ENCODE results near the gene B4GALT2. TPM values are rescaled to one million over a fixed set of nuclear protein-coding genes. Genes with fewer than 3 reads are reported as not detected.

B4GALT2 gene
- total RNA-seq, 1 donor = 99.5 TPM

DNA sequence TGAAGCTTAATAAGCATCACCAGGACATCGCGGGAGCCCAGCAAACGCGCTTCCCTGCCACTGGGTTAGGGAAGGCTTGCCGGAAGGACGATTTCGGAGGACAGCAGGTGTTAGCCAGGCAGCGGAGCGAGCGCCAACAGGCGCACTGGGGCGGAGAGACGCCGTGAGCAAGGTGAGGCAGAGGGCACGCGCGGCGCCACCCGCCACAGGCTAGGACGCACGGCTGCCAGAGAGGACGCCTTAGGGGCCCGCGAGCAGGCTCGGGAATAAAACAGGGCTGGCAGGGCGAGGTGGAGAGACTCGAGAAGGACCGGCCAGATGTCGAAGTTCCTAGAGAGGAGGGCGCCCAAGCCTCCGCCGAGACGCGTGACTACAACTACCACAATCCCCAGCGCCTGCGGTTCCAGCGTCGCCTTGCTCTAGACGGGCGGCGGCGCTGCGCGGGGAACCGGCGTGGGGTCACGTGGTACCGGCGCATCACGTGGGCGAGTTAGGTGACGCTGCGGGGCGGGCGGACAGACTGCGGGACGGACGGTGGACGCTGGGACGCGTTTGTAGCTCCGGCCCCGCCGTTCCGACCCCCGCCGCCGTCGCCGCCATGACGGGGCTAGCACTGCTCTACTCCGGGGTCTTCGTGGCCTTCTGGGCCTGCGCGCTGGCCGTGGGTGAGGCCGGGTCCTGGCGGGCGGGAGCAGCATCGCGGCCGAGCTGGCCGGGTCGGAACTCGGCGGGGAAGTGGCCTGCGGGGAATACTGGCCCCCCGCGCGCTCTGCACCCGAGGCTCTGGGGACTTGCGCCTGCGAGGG is 4.4 kb upstream of the B4GALT2 start, which contains the start of gene ATP6V0B:
ATP6V0B (plus strand) TSS at position 518 of the 806 bp plus-strand sequence; CDS start at position 599, 81 bp downstream.
- H2AFZ ChIP-seq (ENCODE audit: low read length) = peak within 1 kb of the TSS; percentile 93
- peaks cover 42% of the 10 kb centered on the region for H3K4me1 ChIP-seq (ENCODE audit: insufficient read depth, low read length)
- H3K27ac ChIP-seq (ENCODE audit: low read depth, low read length) = peak within 1 kb of the TSS; percentile 79
- H3K36me3 ChIP-seq (ENCODE audit: insufficient read depth, low read length) = peaks cover 33% of the 10 kb centered on the region
- no peaks in the 10 kb centered on the region for H3K27me3 ChIP-seq (ENCODE audit: insufficient read depth, low read length)
- H3K4me2 ChIP-seq (ENCODE audit: insufficient read depth, low read length) = peak within 1 kb of the TSS; percentile 96
- peaks cover 27% of the 10 kb centered on the region for H4K20me1 ChIP-seq (ENCODE audit: insufficient read depth, low read length)
- H3K9me3 ChIP-seq (ENCODE audit: low read depth, low read length) = no peaks in the 10 kb centered on the region
- DNase-seq (ENCODE audit: insufficient read length, low spot score, missing footprints) = peak; percentile 100
- H3K4me3 ChIP-seq (ENCODE audit: insufficient read depth, low read length) = peak within 1 kb of the TSS; percentile 94
- H3K79me2 ChIP-seq (ENCODE audit: insufficient read depth, low read length) = peaks cover 62% of the 10 kb centered on the region
- TF ChIP-seq, protein P1, sequence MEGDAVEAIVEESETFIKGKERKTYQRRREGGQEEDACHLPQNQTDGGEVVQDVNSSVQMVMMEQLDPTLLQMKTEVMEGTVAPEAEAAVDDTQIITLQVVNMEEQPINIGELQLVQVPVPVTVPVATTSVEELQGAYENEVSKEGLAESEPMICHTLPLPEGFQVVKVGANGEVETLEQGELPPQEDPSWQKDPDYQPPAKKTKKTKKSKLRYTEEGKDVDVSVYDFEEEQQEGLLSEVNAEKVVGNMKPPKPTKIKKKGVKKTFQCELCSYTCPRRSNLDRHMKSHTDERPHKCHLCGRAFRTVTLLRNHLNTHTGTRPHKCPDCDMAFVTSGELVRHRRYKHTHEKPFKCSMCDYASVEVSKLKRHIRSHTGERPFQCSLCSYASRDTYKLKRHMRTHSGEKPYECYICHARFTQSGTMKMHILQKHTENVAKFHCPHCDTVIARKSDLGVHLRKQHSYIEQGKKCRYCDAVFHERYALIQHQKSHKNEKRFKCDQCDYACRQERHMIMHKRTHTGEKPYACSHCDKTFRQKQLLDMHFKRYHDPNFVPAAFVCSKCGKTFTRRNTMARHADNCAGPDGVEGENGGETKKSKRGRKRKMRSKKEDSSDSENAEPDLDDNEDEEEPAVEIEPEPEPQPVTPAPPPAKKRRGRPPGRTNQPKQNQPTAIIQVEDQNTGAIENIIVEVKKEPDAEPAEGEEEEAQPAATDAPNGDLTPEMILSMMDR (IDR thresholded peaks at IDR 0.05; ENCODE audit: extremely low read depth, low read depth, low read length) = no peak

DNA sequence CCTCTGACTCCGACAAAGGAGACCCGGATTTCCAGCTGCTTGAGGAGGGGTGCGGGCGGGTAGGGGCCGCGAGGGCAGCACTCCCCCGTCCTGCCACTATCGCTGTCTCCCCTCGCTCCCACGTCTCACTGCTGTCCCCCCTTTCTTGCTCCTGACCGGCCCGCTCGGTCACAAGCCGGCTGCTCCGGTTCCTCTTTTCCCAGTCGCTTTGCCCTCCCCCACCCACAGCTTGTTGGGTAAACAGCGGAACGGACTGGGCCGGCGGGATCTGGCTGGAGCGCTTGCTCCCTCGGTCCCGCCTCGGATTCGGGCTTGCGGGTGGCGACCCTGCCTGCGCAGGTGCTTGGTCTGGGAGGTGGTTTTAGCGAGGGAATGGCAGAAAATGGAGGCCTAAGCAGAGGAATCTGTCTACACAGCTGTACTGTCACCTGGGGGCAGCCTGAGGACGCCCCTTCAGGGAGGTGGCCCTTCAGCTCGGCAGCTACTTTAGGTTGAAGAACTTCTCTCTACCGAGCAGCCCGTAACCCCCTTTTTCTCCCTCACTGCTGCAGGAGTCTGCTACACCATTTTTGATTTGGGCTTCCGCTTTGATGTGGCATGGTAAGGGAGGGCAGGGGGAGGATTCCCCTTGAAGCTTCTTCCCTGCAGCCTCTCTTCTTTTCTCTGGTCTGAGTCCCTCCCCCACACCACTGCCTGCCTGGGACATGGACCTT is 3.6 kb upstream of the B4GALT2 start:
- Histone ChIP-seq H2AFZ (ENCODE audit: low read length) (peak overlapping the region; percentile 93), H3K9me3 (ENCODE audit: low read depth, low read length) (no peaks in the 10 kb centered on the region), H3K4me1 (ENCODE audit: insufficient read depth, low read length) (peaks cover 46% of the 10 kb centered on the region), H3K79me2 (ENCODE audit: insufficient read depth, low read length) (peaks cover 65% of the 10 kb centered on the region), H3K27ac (ENCODE audit: low read depth, low read length) (peak overlapping the region; percentile 79), H3K27me3 (ENCODE audit: insufficient read depth, low read length) (no peaks in the 10 kb centered on the region), H4K20me1 (ENCODE audit: insufficient read depth, low read length) (peaks cover 28% of the 10 kb centered on the region), H3K4me2 (ENCODE audit: insufficient read depth, low read length) (peak overlapping the region; percentile 96), H3K4me3 (ENCODE audit: insufficient read depth, low read length) (peak overlapping the region; percentile 94), H3K36me3 (ENCODE audit: insufficient read depth, low read length) (peaks cover 33% of the 10 kb centered on the region)
- DNase-seq (ENCODE audit: insufficient read length, low spot score, missing footprints) = peak; percentile 94
- TF ChIP-seq, protein P1 (IDR thresholded peaks at IDR 0.05; ENCODE audit: extremely low read depth, low read depth, low read length) = no peak

DNA sequence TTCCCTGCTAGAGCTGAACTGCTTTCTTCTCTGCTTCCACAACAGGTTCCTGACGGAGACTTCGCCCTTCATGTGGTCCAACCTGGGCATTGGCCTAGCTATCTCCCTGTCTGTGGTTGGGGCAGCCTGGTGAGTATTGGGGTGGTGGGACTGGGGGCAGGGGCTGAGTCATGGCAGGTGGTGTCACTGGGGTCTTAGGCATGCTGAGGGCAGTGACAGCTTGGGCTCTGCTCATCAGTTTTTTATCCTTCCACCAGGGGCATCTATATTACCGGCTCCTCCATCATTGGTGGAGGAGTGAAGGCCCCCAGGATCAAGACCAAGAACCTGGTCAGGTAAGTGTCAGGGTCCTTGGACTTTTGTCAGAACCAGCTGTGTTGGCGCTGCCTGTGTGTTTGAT is 3.0 kb upstream of the B4GALT2 start:
- peaks cover 34% of the 10 kb centered on the region for H4K20me1 ChIP-seq (ENCODE audit: insufficient read depth, low read length)
- TF ChIP-seq, protein P1 (IDR thresholded peaks at IDR 0.05; ENCODE audit: extremely low read depth, low read depth, low read length) = no peak
- H3K27ac ChIP-seq (ENCODE audit: low read depth, low read length) = peak overlapping the region; percentile 79
- H3K9me3 ChIP-seq (ENCODE audit: low read depth, low read length) = no peaks in the 10 kb centered on the region
- H3K36me3 ChIP-seq (ENCODE audit: insufficient read depth, low read length) = peaks cover 33% of the 10 kb centered on the region
- no peaks in the 10 kb centered on the region for H3K27me3 ChIP-seq (ENCODE audit: insufficient read depth, low read length)
- peaks cover 44% of the 10 kb centered on the region for H3K4me1 ChIP-seq (ENCODE audit: insufficient read depth, low read length)
- peak overlapping the region; percentile 96 for H3K4me2 ChIP-seq (ENCODE audit: insufficient read depth, low read length)
- peak; percentile 87 for DNase-seq (ENCODE audit: insufficient read length, low spot score, missing footprints)
- peak overlapping the region; percentile 94 for H3K4me3 ChIP-seq (ENCODE audit: insufficient read depth, low read length)
- no peak overlapping the region for H2AFZ ChIP-seq (ENCODE audit: low read length)
- H3K79me2 ChIP-seq (ENCODE audit: insufficient read depth, low read length) = peaks cover 65% of the 10 kb centered on the region

DNA sequence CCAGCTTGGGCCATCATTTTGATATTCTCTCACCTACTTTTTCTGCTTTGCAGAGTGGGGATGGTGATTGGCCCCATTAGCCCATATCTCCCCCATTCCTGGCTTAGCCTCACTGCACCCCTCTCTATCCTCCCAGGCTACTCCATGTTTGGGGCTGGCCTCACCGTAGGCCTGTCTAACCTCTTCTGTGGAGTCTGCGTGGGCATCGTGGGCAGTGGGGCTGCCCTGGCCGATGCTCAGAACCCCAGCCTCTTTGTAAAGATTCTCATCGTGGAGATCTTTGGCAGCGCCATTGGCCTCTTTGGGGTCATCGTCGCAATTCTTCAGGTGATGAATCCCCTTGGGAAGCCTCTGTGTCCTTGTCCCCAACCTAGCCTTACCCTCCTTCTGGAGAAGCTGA is 2.1 kb upstream of the B4GALT2 start:
- peak; percentile 63 for DNase-seq (ENCODE audit: insufficient read length, low spot score, missing footprints)
- H3K27me3 ChIP-seq (ENCODE audit: insufficient read depth, low read length) = no peaks in the 10 kb centered on the region
- no peak overlapping the region for H2AFZ ChIP-seq (ENCODE audit: low read length)
- H3K4me2 ChIP-seq (ENCODE audit: insufficient read depth, low read length) = peak overlapping the region; percentile 96
- H3K27ac ChIP-seq (ENCODE audit: low read depth, low read length) = no peak overlapping the region
- H3K4me1 ChIP-seq (ENCODE audit: insufficient read depth, low read length) = peaks cover 44% of the 10 kb centered on the region
- H3K36me3 ChIP-seq (ENCODE audit: insufficient read depth, low read length) = peaks cover 32% of the 10 kb centered on the region
- H3K4me3 ChIP-seq (ENCODE audit: insufficient read depth, low read length) = no peak overlapping the region
- TF ChIP-seq, protein P1 (IDR thresholded peaks at IDR 0.05; ENCODE audit: extremely low read depth, low read depth, low read length) = no peak
- no peaks in the 10 kb centered on the region for H3K9me3 ChIP-seq (ENCODE audit: low read depth, low read length)
- H3K79me2 ChIP-seq (ENCODE audit: insufficient read depth, low read length) = peaks cover 66% of the 10 kb centered on the region
- H4K20me1 ChIP-seq (ENCODE audit: insufficient read depth, low read length) = peaks cover 42% of the 10 kb centered on the region
